NB4 (cell line): ENCODE results near the gene ARHGAP30.
A peak's percentile ranks its signal among the peaks of the same experiment; 100 is the strongest.

ENCODE experiments used
- CTCF ChIP-seq: IDR thresholded peaks from one replicate; pipeline ENCODE4 v1.5.1; 2012; ENCODE audit warnings: low read depth, low read length
- POLR2A ChIP-seq: IDR thresholded peaks from 2 replicates; pipeline ENCODE4 v1.6.1; 2011; ENCODE audit warnings: mild to moderate bottlenecking; ENCODE audit not compliant: insufficient read length; ENCODE audit errors: extremely low read depth

- TF ChIP-seq POLR2A = peak; percentile 79
- no peak for TF ChIP-seq CTCF
These were observed 48.3 kb upstream of the ARHGAP30 start, which contains the start of the genes NIT1 and PFDN2 for GRCh38 chr1:161117759-161118581.
